NCI-H460 (cell line): ENCODE measurements around the gene DZIP1. TPM values are rescaled to one million over a fixed set of nuclear protein-coding genes. Genes with fewer than 3 reads are reported as not detected.
"Not testable (repeated sequence)": the region's sequence is repeated elsewhere in the genome, so short reads cannot be mapped to it uniquely, and the experiment has no call there.

Experiments
- DNase-seq: peaks from one replicate; pipeline ENCODE4 v3.0.0-alpha.2; 2016; ENCODE audit warnings: low read depth; ENCODE audit errors: extremely low read depth
- total RNA-seq: library from RNA; depleted of rRNA; stranded (reverse); fragments of >200 nt; shearing (Covaris generic); gene quantifications from 2 replicates; pipeline ENCODE4 v1.2.3, GENCODE V29; 2014

Gene DZIP1
- total RNA-seq, 1 experiment from 2014 or later, result 1.3 TPM

- DNase-seq, result no peak
Observed at GRCh38 chr13:95605448-95606125, 38.9 kb downstream of the DZIP1 start.

- no peak for DNase-seq
Observed at GRCh38 chr13:95604556-95604915, 40.0 kb downstream of the DZIP1 start.

DNA sequence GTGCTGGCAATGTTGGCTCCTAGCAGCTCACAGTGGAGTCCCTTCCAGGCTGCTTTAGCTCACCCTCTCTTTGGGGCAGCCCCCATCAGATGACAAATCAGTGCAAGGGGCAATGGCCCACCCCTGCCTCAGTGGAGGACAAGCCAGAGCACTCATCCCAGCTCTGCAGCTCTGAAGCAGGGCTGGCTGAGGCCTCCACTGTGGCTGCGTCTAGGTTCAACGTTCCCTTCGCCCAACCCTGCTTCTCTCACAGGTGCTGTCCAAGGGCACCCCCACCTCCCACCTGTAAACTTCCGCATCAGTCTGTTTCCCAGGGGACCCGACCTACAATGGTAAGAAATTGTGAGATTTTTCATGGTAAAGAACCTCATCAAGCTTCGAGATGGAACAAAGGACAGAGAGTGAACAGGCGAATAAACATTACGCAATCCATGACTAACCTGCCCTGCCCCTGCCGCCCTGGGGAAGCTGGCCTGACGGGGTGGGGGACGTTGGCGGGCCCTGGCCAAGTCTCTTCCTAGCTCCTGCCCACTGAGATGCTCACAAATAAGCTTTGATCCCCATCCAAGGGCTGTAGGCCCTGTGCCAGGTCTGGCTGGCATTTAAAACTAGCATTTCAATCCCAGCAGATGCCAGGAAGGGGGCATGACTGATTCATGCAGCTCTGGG, 40.5 kb downstream of the DZIP1 start:
- peak; percentile 14 for DNase-seq

- DNase-seq, result no peak
Observed at GRCh38 chr13:95601906-95602305, 42.6 kb downstream of the DZIP1 start.

DNA sequence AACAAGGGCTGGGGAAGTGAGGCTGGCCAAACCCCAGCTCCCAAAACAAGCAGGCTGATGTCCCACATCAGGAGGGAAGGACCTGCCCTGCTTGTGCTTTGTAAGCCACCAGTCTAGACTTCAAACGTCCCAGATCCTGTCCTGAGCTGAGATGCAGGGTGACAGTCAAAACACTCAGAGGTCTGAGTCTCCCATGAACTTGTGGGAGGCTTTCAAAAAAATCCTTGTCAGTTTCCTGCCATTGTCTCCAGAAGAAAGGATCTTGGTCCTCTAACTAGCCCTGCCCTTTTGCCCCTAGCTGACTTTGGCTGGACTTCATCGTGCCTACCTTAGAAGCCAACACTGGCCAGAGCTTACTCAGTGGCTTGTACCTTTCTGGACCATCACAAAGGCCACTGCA, 43.3 kb downstream of the DZIP1 start:
- no peak for DNase-seq

DNA sequence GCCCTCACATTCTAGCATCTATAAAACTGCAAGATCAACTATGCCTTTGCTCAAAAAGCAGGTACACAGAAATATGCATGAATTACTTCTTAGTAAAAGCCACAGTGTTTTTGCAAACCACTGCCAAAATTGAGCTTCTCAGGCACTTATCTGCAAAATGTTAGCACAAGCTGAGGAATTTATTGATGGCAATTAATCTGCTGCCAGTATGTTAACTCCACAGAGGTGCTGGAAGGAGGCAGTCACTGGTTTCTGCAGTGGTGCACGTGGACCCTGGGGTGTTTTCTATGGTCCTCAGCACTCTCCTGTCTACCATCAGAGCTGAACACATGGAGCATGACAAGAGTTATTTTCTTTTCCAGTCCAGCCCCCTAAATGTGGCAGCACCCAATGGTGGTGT, 47.8 kb downstream of the DZIP1 start:
- DNase-seq, result no peak

DNA sequence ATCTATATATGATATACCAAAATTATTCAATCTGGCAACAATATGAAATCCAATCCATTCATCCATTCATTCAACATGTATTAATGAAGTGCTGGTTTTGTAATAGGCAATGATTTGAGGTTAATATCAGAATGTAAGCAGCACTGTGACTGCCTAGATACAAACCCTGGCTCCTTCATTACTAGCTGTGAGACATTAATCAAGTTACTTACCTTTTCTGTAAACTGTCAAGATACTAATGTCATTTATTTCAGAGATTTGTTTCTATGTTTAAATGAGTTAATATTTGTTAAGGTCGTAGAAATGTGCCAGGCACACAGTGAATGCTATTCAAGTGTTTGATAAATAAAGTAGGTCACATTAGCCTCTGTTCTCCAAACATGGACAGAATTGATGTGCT, 51.0 kb downstream of the DZIP1 start:
- DNase-seq, result no peak

GRCh38 chr13:95588721-95589120, 55.8 kb downstream of the DZIP1 start:
- DNase-seq, result no peak

DNA sequence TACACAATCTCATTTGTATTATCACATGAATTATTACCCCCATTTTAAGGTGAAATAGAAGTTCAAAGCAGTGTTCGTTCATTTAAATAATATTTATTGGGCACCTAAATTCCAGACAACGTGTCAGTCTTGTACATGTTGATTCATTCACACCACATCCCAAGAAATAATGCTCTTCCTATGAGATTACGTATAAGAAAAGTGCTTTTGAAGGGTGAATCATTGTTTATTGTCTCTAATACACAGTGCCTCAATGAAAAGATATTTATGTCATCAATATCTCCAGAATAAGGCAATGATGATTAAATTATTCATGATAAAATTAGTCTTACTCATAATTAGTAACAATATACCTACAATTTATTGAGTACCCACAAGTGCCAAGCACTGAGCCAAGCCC, 56.4 kb downstream of the DZIP1 start:
- DNase-seq, result no peak

GRCh38 chr13:95585867-95586266, 58.6 kb downstream of the DZIP1 start:
- no peak for DNase-seq

DNA sequence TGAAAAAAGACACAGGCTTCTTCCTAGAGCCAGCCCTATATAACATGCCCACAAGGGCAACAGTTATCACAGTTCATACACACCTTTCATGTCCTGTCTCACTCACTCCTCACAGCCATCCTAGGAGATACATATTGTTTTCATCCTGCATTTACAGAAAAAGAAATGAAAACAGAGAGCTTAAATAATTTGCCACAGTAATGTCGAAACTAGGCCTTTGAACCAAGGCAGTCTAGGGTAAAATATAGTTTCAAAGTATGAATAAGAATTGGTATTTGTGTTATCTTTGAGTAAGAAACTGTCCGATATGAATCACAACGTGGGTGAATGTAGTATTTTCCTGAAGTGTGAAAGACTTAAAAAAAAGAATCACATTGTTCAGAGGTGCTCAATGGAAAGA, 65.2 kb downstream of the DZIP1 start:
- DNase-seq, result no peak

GRCh38 chr13:95573221-95573620, 71.3 kb downstream of the DZIP1 start:
- no peak for DNase-seq

DNA sequence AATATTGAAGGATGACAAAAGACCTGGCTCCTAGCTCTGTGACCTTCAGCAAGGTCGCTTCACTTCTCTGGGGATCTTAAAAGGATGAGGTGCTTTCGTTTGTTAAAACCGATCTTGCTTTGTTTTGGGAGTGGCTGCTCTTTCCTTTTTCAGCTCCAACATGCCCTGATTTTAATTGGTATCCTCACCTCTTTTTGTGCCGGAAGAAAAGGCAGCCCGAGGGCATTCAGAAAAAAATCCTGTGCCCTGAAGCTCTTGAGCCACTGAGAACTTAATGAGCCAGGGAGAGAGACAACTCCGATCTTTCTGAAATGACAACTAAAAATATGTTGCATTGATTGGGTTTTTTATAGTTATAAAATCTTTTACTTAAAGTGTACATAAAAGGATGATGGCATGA, 72.6 kb downstream of the DZIP1 start:
- DNase-seq, result no peak

GRCh38 chr13:95570016-95570415, 74.5 kb downstream of the DZIP1 start:
- DNase-seq, result no peak

GRCh38 chr13:95568131-95568530, 76.4 kb downstream of the DZIP1 start:
- no peak for DNase-seq

GRCh38 chr13:95565758-95566157, 78.7 kb downstream of the DZIP1 start:
- not testable (repeated sequence) for DNase-seq

DNA sequence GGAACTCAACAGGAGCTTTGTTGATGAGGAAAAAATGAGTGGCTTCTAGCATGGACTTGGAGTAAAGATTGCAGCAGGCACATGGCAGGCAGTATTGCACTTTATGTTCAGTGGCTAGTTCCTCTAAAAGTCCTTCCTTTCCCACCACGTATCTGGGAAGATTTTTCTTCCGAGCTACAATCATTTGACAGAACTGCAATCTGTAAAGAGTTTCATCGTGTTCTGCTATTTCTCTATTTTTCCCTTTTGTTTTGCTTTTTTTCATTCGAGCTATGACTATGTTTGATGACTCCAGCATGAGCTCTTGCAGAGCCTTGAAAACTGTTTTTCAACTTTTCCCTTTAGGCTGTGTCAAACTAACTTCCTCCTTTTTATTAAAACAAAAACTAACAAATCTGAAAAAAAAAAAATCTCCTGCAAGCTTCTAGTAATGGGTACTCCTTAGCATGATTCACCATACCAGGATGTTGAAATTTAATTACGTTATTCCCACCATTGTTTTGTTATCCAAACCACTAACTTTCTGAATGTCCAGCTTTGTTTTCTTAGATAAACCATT, 79.7 kb downstream of the DZIP1 start:
- peak; percentile 13 for DNase-seq

DNA sequence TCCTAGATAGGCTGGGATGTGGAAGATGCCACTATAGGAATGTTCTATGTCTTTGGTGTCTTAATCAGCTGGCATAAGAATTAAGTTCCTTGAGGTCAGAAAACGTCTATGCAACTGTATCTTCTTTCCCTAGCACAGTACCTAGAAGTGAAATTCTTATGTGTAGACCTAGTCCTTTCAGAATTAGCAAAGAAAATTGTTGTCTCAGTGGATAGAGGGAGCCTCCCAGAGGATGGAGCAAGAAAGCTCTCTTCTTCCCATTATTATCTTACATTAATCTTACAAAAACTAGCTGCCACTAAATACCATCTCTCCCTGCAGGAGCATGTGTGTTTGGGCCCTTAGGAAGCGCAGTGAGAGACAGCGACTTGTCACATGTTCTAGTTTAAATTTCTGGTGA, 80.4 kb downstream of the DZIP1 start:
- DNase-seq, result no peak

- DNase-seq, result no peak
Observed at GRCh38 chr13:95560387-95560786, 84.1 kb downstream of the DZIP1 start.

DNA sequence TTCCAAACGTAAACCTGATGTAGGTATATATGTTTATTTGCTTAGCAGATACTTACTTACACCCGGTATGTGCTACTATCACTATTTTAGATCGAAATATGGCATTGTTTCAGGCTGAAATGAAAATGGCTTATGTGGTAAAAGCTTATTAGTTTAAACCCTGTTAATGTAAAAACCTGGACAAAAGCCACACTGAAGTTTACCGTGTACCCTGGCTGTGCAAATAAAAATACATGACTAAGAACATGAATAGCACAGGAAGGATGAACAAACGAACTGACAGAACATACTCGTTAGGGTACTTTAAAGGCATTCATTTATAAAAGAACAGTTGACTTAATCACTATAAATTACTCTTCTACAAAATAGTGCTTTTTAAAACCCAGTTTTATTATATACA, 85.4 kb downstream of the DZIP1 start:
- no peak for DNase-seq

DNA sequence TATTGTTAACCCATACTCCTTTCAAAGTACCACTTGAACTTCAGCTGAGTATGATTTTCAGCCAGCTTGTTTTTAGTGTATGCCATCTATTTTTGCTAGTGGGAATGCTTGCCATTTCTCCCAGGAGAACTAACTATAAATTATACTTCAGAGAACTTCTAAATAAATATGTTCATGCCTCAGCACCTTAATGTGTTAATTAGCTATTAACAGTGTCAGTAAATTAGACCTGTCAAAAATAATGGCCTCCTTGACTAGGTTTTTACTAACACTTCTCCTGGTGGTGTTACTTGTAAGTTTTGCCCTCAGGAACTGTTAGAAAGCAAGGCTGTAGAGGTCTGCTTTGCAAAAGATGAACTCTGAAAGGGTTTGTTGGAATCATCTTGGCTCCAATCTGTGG, 87.5 kb downstream of the DZIP1 start:
- no peak for DNase-seq
